IMR-90 (cell line): ENCODE data around the gene TBC1D4. TPM values are rescaled to one million over a fixed set of nuclear protein-coding genes. Genes with fewer than 3 reads are reported as not detected.

Experiments used
- ATAC-seq: fragments of 200-7000 bp; cut with Tn5 transposase; 2 replicates; pipeline ENCODE4 v1.9.1; 2020; ENCODE audit warnings: low read depth, mild to moderate bottlenecking, moderate library complexity
- BruUV-seq: library from RNA; stranded (reverse); fragments of 400-500 nt; replicated peaks from 2 replicates; lab custom pipeline; 2021; lab: Mats Ljungman, UMichigan
- CTCF ChIA-PET: fragments of 300-600 bp; formaldehyde crosslinking; extraction: SDS; loops from one replicate; lab custom pipeline; 2021; ENCODE audit warnings: antibody characterized with exemption; lab: Yijun Ruan, JAX
- POLR2A ChIA-PET: fragments of 300-600 bp; sonication (Branson Sonifier 250); formaldehyde crosslinking; loops from one replicate; lab custom pipeline; 2022; ENCODE audit warnings: antibody characterized with exemption; ENCODE audit not compliant: unreplicated experiment; lab: Charles Lee
- DNase-seq: peaks from one replicate; pipeline ENCODE4 v3.0.0; 2013
- H2AFZ ChIP-seq: replicated peaks from 2 replicates; pipeline ENCODE3; 2013; ENCODE audit warnings: low read length, mild to moderate bottlenecking; ENCODE audit not compliant: poor library complexity
- H2AK5ac ChIP-seq: 2 replicates; pipeline ENCODE4 v1.6.1; 2013; ENCODE audit warnings: low read depth, low read length, inconsistent platforms
- H2AK9ac ChIP-seq: replicated peaks from 2 replicates; pipeline ENCODE3; 2013; ENCODE audit warnings: mild to moderate bottlenecking, low read depth, low read length, moderate library complexity; ENCODE audit not compliant: poor library complexity
- H2BK120ac ChIP-seq: 2 replicates; pipeline ENCODE4 v1.6.1; 2013; ENCODE audit warnings: low read depth, low read length, inconsistent platforms
- H2BK15ac ChIP-seq: 3 replicates; pipeline ENCODE4 v1.6.1; 2013; ENCODE audit warnings: low read depth, low read length, inconsistent platforms
- H2BK20ac ChIP-seq: 2 replicates; pipeline ENCODE4 v1.6.1; 2013; ENCODE audit warnings: low read depth, mild to moderate bottlenecking, inconsistent platforms, low read length, moderate library complexity
- H2BK5ac ChIP-seq: 2 replicates; pipeline ENCODE4 v1.6.1; 2013; ENCODE audit warnings: mild to moderate bottlenecking, low read depth, low read length, inconsistent platforms; ENCODE audit not compliant: poor library complexity, severe bottlenecking
- H3K14ac ChIP-seq: replicated peaks from 2 replicates; pipeline ENCODE4 v1.6.1; 2013; ENCODE audit warnings: low read depth, low read length, inconsistent platforms
- H3K18ac ChIP-seq: 2 replicates; pipeline ENCODE4 v1.6.1; 2013; ENCODE audit warnings: low read depth, low read length, control low read depth
- H3K23ac ChIP-seq: 2 replicates; pipeline ENCODE4 v1.6.1; 2013; ENCODE audit warnings: low read depth, low read length, inconsistent platforms
- H3K27ac ChIP-seq: 2 replicates; pipeline ENCODE4 v1.5.1; 2013; ENCODE audit warnings: mild to moderate bottlenecking, control low read depth, low read length; ENCODE audit not compliant: insufficient read depth
- H3K27me3 ChIP-seq: 2 replicates; pipeline ENCODE4 v1.6.1; 2013; ENCODE audit warnings: low read length; ENCODE audit not compliant: control insufficient read depth, insufficient read depth
- H3K36me3 ChIP-seq: 2 replicates; pipeline ENCODE4 v1.6.1; 2013; ENCODE audit warnings: low read length, mixed read lengths; ENCODE audit not compliant: control insufficient read depth, insufficient read depth
- H3K4ac ChIP-seq: 2 replicates; pipeline ENCODE4 v1.6.1; 2013; ENCODE audit warnings: low read depth, low read length, inconsistent platforms
- H3K4me1 ChIP-seq: 2 replicates; pipeline ENCODE4 v1.6.1; 2013; ENCODE audit warnings: low read length, mixed read lengths; ENCODE audit not compliant: control insufficient read depth, insufficient read depth
- H3K4me2 ChIP-seq: 2 replicates; pipeline ENCODE4 v1.6.1; 2013; ENCODE audit warnings: low read depth, mild to moderate bottlenecking, control low read depth, low read length, moderate library complexity
- H3K4me3 ChIP-seq: 2 replicates; pipeline ENCODE4 v1.5.1; 2013; ENCODE audit warnings: low read depth, mild to moderate bottlenecking, control low read depth, low read length, moderate library complexity; ENCODE audit not compliant: insufficient read depth
- H3K56ac ChIP-seq: 2 replicates; pipeline ENCODE4 v1.6.1; 2013; ENCODE audit warnings: low read length, inconsistent platforms; ENCODE audit not compliant: insufficient read depth; ENCODE audit errors: extremely low read depth
- H3K79me1 ChIP-seq, 2 experiments: 2 replicates each; pipeline ENCODE4 v1.6.1; 2013; ENCODE audit warnings: low read length in 2 of 2, inconsistent platforms in 1 of 2, low read depth in 1 of 2
- H3K9ac ChIP-seq: 2 replicates; pipeline ENCODE4 v1.6.1; 2013; ENCODE audit warnings: low read depth, low read length, control low read depth
- H3K9me1 ChIP-seq: 2 replicates; pipeline ENCODE4 v1.6.1; 2013; ENCODE audit warnings: low read length, inconsistent platforms; ENCODE audit not compliant: insufficient read depth
- H3K9me3 ChIP-seq: 2 replicates; pipeline ENCODE4 v1.6.1; 2013; ENCODE audit warnings: low read length; ENCODE audit not compliant: control insufficient read depth, insufficient read depth
- H4K20me1 ChIP-seq: 2 replicates; pipeline ENCODE4 v1.6.1; 2013; ENCODE audit warnings: low read length, inconsistent platforms; ENCODE audit not compliant: insufficient read depth
- H4K5ac ChIP-seq: 2 replicates; pipeline ENCODE4 v1.6.1; 2013; ENCODE audit warnings: mild to moderate bottlenecking, low read depth, low read length, control low read depth
- H4K8ac ChIP-seq, 2 experiments: 2 replicates each; pipeline ENCODE4 v1.6.1; 2013; ENCODE audit warnings: low read depth in 2 of 2, low read length in 2 of 2, control low read depth in 1 of 2, inconsistent platforms in 1 of 2
- H4K91ac ChIP-seq: 2 replicates; pipeline ENCODE4 v1.6.1; 2013; ENCODE audit warnings: low read depth, low read length, inconsistent platforms; ENCODE audit not compliant: insufficient read depth
- BHLHE40 ChIP-seq: fragments of 150-350 bp; IDR thresholded peaks from 2 replicates; pipeline ENCODE4 v1.6.1; 2016; ENCODE audit warnings: mild to moderate bottlenecking, low read depth, low read length
- CEBPB ChIP-seq: IDR thresholded peaks from 2 replicates; pipeline ENCODE4 v1.6.1; 2012; ENCODE audit warnings: low read depth, low read length, improper control_type of control experiment
- CHD1 ChIP-seq: IDR thresholded peaks from 2 replicates; pipeline ENCODE4 v1.6.1; 2012; ENCODE audit warnings: low read depth, low read length, improper control_type of control experiment
- CTCF ChIP-seq: conservative IDR thresholded peaks from 2 replicates; pipeline ENCODE4 v1.5.1; 2012; ENCODE audit warnings: mild to moderate bottlenecking, low read depth, low read length, improper control_type of control experiment
- ELK1 ChIP-seq: fragments of 150-350 bp; IDR thresholded peaks from 2 replicates; pipeline ENCODE4 v1.6.1; 2016; ENCODE audit warnings: low read depth, mild to moderate bottlenecking, low read length, moderate library complexity, borderline replicate concordance
- MAFK ChIP-seq: IDR thresholded peaks from 2 replicates; pipeline ENCODE4 v1.6.1; 2012; ENCODE audit warnings: low read depth, low read length, improper control_type of control experiment
- MAZ ChIP-seq: IDR thresholded peaks from 2 replicates; pipeline ENCODE4 v1.6.1; 2012; ENCODE audit warnings: low read depth, mild to moderate bottlenecking, low read length, improper control_type of control experiment, moderate library complexity, borderline replicate concordance
- MXI1 ChIP-seq: IDR thresholded peaks from 2 replicates; pipeline ENCODE4 v1.6.1; 2012; ENCODE audit warnings: low read depth, mild to moderate bottlenecking, low read length, moderate library complexity, borderline replicate concordance
- NFE2L2 ChIP-seq: fragments of 150-350 bp; IDR thresholded peaks from 2 replicates; pipeline ENCODE4 v1.6.1; 2016; ENCODE audit warnings: low read depth, mild to moderate bottlenecking, low read length
- POLR2A ChIP-seq: IDR thresholded peaks from 2 replicates; pipeline ENCODE4 v1.6.1; 2012; ENCODE audit warnings: mild to moderate bottlenecking, low read depth, low read length
- RAD21 ChIP-seq: IDR thresholded peaks from 2 replicates; pipeline ENCODE4 v1.6.1; 2012; ENCODE audit warnings: low read length, improper control_type of control experiment
- SMC3 ChIP-seq: fragments of 150-350 bp; IDR thresholded peaks from 2 replicates; pipeline ENCODE4 v1.6.1; 2016; ENCODE audit warnings: low read depth, mild to moderate bottlenecking, antibody characterized with exemption, low read length, moderate library complexity
- WGBS, 2 experiments: methylation state at CpG; one replicate each; pipeline versions ENCODE4 v1.1.5 to v1.1.7; 2013; ENCODE audit warnings: missing lambda C conversion rate in 2 of 2; ENCODE audit not compliant: insufficient read length in 1 of 2; ENCODE audit errors: extremely low coverage in 2 of 2; 5-methylcytosine and 5-hydroxymethylcytosine counted together
- dilution Hi-C: fragments of 300-500 bp; cut with HindIII; formaldehyde crosslinking; loops from one replicate; pipeline ENCODE4 v1.14.3; 2018; ENCODE audit warnings: low sequenced_read_pairs; ENCODE audit not compliant: unreplicated experiment
- in situ Hi-C: fragments of 300-500 bp; cut with MboI; formaldehyde crosslinking; loops from 3 replicates; pipeline ENCODE4 v1.14.3; 2019; ENCODE audit warnings: low sequenced_read_pairs, inconsistent platforms, mixed read lengths
- intact Hi-C: fragments of 100-400 bp; cut with micrococcal nuclease; formaldehyde crosslinking; loops from 2 replicates; pipeline ENCODE4 v1.10.0; 2022
- polyA plus RNA-seq, 3 experiments: library from polyadenylated mRNA; depleted of rRNA; stranded (reverse); fragments of >200 nt; gene quantifications; 2 replicates each; pipeline ENCODE4 v1.2.3, GENCODE V29; 2012; ENCODE audit warnings: low replicate concordance in 1 of 3
- total RNA-seq: library from RNA; depleted of rRNA; stranded (reverse); fragments of >200 nt; gene quantifications from 2 replicates; pipeline ENCODE4 v1.2.3, GENCODE V29; 2012

TBC1D4 gene
- total and polyA plus RNA-seq, 2 of the 4 experiments (the other 2 are of a cell fraction), result 7.5 to 22.8 TPM

- Histone ChIP-seq H3K9me3 (peaks cover 2% of the 10 kb centered on the region; the same call in 1 of the 2 replicates), H2BK15ac (no peak overlapping the region), H4K20me1 (no peaks in the 10 kb centered on the region), H3K4me1 (no peaks in the 10 kb centered on the region), H4K8ac (no peak overlapping the region), H2AK5ac (no peak overlapping the region), H3K18ac (no peak overlapping the region), H3K4me2 (no peak overlapping the region), H3K9me1 (no peaks in the 10 kb centered on the region), H3K4ac (no peak overlapping the region), H3K23ac (no peak overlapping the region), H3K36me3 (no peaks in the 10 kb centered on the region), H3K79me1 (peaks cover 6 to 8% of the 10 kb centered on the region in 2 experiments; a peak in 2 of 4 replicates), H4K91ac (no peak overlapping the region), H2AFZ (no peak overlapping the region), H2AK9ac (no peak overlapping the region), H3K9ac (no peak overlapping the region), H2BK5ac (no peak overlapping the region), H2BK20ac (no peak overlapping the region), H3K56ac (no peak overlapping the region), H3K27me3 (no peaks in the 10 kb centered on the region), H3K27ac (no peak overlapping the region), H4K5ac (no peak overlapping the region), H2BK120ac (no peak overlapping the region), H3K4me3 (no peak overlapping the region), H3K14ac (no peak overlapping the region)
- WGBS, 2 experiments, result 100% methylated on average over 1 of the region's 5 CpGs; no CpG with 5 or more reads in 1 of the 2 experiments
- in situ Hi-C loops (no loop called here), dilution Hi-C loops (no loop called here), intact Hi-C loops (no loop called here)
- no peak for DNase-seq
- POLR2A ChIA-PET, result no interaction called here
- CTCF ChIA-PET, result interaction anchor here (1.3 kb wide), 1 partner anchor 14 kb away, joined by 4 read pairs; the partner anchor contains the start of gene TBC1D4
- ATAC-seq, result no peak
- TF ChIP-seq MXI1 (no peak), MAZ (no peak), CHD1 (no peak), RAD21 (no peak), NFE2L2 (no peak), CTCF (no peak), ELK1 (no peak), BHLHE40 (no peak), SMC3 (no peak), CEBPB (no peak), POLR2A (no peak), MAFK (no peak)
- no TSS peak for BruUV-seq
These were observed 13.4 kb downstream of the TBC1D4 start for GRCh38 chr13:75468602-75469001.
